Stimulated activated CD8-positive, alpha-beta memory T cell treated with anti-CD3 and anti-CD28 coated beads, Interleukin-7, amount 100 ng/mL, for 4 hours (primary cell): ENCODE results near the gene LYZL4.

Experiments
- DNase-seq, 2 donors: peaks; one replicate each; pipeline ENCODE4 v3.0.0-alpha.2; 2020; ENCODE audit warnings: low read depth in 2 of 2

LYZL4 gene

GRCh38 chr3:42425736-42426407, 15.5 kb upstream of the LYZL4 start:
- DNase-seq: no peak

DNA sequence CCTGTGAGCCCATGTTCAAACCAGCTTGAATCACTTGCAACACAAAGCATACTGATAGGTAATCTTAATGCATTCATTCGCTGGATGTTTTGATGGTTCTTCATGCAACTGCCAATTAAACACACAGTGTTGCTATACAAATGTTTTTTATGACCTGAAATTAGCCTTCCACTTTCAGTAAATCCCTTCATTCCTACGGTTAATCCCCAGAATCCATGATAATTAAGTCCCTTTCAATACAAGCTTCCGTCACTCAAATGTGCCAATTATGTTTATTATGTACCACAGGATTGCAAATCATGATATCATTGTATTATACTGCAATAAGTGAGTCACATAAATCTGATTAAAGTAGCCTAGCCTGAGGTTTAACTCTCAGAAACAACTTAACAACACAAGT, 14.5 kb upstream of the LYZL4 start:
- no peak for DNase-seq

GRCh38 chr3:42421818-42422796, 11.7 kb upstream of the LYZL4 start:
- no peak for DNase-seq

DNA sequence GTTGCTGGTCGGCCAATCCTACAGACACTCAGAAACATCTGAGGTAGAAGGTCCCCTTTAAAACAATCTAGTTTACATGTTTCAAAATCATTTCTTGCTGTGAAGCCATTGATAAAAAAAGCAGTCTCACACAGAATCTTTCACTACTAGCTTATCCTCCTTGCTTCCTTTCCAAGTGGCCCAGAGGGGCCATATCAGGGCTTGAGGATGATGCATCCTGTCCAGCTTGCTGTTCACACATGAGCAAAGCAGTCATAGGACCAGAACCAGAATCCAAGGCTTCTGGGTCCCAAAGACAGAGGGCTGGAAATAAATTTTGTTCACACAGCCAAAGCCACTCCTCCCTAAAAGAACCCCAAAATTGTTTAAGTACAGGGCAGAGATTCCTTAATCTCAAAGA, 9.2 kb upstream of the LYZL4 start:
- no peak for DNase-seq

DNA sequence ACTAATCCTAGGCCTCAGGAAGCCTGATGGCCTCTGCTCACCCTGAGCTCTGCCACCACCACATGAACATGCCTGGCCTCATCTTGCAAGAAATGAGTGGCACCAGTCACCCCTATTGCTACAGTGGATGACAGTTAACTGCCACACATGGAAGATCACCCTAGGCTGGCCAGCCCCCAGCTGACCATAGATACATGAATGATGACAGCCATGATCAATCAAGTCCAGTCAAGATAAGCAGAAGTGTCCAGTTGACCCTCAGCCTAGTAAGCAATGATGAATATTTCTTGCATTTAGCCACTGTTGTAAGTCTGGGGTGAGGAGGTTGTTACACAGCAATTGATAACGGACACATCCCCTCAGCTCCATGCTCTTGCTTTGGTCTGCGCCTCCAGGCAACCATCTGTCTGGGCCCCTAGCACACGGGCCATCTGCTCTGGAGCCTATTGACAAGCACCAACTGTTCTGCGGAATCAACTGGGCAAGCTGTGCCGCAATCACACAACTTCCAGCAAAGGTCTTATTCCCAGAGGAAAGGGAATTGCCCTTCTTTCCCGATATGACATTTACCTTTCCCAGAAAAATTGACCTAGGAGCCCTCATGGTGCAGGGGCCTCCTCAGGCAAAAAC, 2.2 kb upstream of the LYZL4 start:
- DNase-seq: no peak

GRCh38 chr3:42411429-42411828, 1.0 kb upstream of the LYZL4 start:
- no peak for DNase-seq

DNA sequence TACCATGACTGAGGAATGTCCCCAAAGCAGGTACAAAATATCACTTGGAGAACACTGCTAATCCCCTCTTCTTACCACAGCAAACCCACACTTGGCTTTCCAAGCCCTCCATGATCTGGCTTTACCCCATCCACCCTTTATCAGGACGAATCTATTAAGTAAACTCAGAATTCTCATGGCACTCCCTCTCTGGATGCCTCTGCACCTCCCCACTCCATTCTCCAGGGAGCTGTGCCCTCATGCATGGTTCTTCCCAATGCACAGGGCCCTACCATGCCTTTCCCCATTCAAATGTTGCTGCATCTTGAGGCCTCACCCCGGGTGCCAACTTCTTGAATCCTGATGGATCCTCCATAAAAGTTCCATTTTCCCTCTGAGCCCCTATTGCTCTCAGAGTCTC, 2.3 kb downstream of the LYZL4 start:
- DNase-seq: no peak

- DNase-seq: no peak
Observed at GRCh38 chr3:42406727-42407450, 3.5 kb downstream of the LYZL4 start.

DNA sequence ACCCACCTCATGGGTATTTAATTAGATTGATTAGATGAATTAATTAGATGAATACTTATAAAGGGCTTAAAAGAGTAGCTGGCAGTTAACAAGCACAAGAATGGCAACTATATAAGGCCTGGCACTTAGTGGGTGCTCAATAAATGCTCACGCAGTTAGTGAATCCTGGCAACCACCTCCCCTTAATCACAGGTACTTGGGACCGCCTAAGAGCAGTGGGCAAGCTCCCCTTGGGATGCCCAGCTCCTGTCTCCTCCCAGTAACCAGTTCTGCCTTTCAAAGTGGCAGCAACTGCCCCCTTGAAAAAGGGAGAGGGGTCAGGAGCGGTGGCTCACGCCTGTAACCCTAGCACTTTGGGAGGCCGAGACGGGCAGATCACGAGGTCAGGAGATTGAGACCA, 4.6 kb downstream of the LYZL4 start:
- DNase-seq: no peak

GRCh38 chr3:42403737-42404136, 6.7 kb downstream of the LYZL4 start:
- no peak for DNase-seq

DNA sequence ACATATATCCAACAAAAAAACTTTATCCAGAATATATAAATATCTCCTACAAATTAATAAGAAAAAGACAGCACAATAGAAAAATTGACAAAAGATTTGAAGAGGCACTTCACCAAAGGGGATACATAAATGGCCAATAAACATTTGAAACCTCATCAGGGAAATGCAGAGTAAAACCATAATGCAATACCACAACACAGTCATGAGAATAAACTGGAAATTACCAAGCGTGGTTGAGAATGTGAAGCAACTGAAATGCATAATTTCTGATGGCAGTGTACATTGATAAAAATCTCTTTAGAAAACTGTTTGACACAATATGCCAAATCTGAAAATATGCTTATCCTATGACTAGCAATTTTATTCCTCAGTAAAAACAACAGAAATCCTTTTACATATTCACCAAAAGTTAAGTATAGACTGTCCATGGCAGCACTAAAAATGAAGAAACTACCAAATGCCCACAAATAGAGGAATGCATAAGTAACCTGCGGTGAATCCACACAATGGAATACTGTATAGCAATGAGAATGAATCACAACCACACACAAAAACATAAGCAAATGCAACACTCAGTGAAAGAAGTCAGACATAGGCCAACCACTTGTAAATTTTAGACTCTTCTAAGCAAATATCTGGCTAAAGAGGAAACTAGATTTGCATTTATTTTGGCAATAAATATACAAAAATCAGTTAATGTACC, 7.9 kb downstream of the LYZL4 start:
- DNase-seq: no peak

DNA sequence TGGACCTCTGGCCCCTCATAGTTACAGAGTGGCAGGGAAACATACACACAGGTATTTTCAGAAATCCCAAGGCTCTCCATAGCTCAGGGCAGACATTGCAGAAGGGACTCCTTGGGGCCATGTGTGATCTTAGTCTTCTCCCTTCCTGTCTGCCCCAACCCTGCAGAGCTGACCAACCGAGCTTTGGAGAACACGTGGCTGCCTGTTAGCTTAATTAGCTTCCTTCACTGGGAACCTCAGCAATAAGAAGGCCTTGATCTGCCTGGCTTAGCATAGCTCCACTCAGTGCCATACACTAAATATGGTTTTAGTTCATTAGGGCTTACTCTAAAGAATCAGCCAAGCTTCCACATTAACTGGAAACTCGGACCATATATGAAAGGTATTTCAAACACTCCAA, 12.3 kb downstream of the LYZL4 start:
- no peak for DNase-seq

GRCh38 chr3:42397644-42398043, 12.8 kb downstream of the LYZL4 start:
- no peak for DNase-seq

GRCh38 chr3:42394579-42395288, 15.7 kb downstream of the LYZL4 start:
- DNase-seq: no peak

GRCh38 chr3:42387802-42388651, 22.4 kb downstream of the LYZL4 start:
- DNase-seq: no peak

DNA sequence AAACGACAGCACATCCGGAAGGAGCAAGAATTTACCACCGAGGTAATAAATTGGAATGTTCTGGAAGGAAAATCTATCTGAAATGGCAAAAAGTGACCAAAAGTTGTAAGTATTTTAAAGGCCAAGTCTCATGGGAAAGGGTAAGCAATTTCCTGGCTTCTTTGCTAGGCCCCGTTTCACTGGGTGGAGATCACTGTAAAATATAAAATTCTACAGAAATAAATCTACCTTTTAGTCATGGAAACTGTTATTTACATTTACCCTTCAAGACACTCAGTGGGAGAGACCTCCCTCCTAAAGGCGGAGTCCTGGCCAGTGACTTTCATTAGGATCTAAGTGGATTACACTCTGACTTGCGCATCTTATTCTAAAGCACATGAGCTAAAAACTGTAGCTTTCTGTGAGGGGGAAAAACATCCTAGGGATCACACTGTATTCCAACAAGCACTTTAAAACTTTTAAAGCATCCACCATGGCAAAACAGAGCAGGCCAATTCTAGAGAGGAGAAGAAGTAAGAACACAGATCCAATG, 28.8 kb downstream of the LYZL4 start:
- no peak for DNase-seq

DNA sequence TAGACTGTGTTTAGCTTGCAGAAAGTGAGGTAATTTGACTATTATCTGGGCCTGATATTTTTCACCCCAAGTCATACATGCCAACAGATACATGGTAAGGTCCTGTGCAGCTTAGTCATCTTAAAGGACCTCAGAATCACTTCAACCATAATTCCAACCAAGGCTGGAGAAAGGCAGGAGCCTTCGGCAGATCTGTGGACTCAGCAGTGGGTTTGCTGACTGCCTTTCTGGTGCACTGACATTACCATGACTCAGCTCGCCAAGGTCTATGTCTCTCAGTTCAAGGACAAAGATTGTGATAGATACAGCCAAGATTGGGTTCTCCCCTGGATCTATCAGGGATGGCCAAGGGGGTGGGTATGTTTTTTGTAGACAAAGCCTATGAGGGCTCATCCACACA, 32.7 kb downstream of the LYZL4 start:
- no peak for DNase-seq

DNA sequence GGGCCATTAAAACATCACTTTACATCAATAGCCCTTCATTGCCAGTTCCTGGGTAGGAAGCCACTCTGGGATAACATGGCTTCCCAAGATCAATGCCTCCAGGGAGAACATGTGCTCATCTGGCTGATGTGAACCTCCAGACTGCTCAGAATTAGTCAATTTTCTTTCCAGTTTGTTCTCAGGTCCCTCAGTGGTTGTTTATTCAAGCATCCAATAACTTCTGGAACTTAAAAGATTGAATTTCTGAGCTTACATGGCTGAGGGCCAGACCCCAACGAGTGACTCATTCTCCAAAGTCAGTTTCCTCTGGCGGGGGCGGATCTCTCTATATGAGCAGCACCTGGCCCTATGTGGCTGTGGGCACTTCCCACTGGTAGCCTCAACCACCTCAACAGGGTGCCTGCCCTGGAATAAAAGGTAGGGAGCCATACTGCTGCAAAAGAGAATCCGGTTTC, 34.0 kb downstream of the LYZL4 start:
- peak; percentile 17 to 37 for DNase-seq

GRCh38 chr3:42375121-42375800, 35.1 kb downstream of the LYZL4 start:
- no peak for DNase-seq
